CD4-positive, alpha-beta T cell (primary cell): ENCODE results near the gene REV1. TPM values are rescaled to one million over a fixed set of nuclear protein-coding genes. Genes with fewer than 3 reads are reported as not detected.
"Not testable (repeated sequence)": the region's sequence is repeated elsewhere in the genome, so short reads cannot be mapped to it uniquely, and the experiment has no call there.

ENCODE experiments used
- ATAC-seq: fragments of 200-7000 bp; cut with Tn5 transposase; one replicate; pipeline ENCODE4 v1.10.0; 2022; ENCODE audit warnings: mild to moderate bottlenecking; ENCODE audit not compliant: poor library complexity
- CTCF ChIA-PET: fragments of 350-600 bp; sonication (Branson Sonifier 250); formaldehyde crosslinking; loops from one replicate; lab custom pipeline; 2021; ENCODE audit warnings: antibody characterized with exemption, inconsistent platforms; lab: Charles Lee
- POLR2A ChIA-PET: fragments of 350-600 bp; sonication (Branson Sonifier 250); formaldehyde crosslinking; loops from one replicate; lab custom pipeline; 2021; ENCODE audit warnings: antibody characterized with exemption, inconsistent platforms; lab: Charles Lee
- DNase-seq, 14 experiments: peaks; one replicate each; pipeline ENCODE4 v3.0.0-alpha.2; 2013 to 2020; ENCODE audit warnings: mixed read lengths in 2 of 14
- H3K27ac ChIP-seq, 2 donors: one replicate each; pipeline versions ENCODE4 v1.5.1 to v1.7.0; 2013; ENCODE audit warnings: low read length in 2 of 2, low read depth in 1 of 2, mild to moderate bottlenecking in 1 of 2
- H3K27me3 ChIP-seq, 2 experiments: 1 replicate in 1 of 2; 2 replicates in 1 of 2; pipeline versions ENCODE4 v1.6.1 to v1.7.0; 2013; ENCODE audit warnings: low read length in 2 of 2, control low read depth in 1 of 2, mild to moderate bottlenecking in 1 of 2, moderate library complexity in 1 of 2; ENCODE audit not compliant: insufficient read depth in 2 of 2, control insufficient read depth in 1 of 2
- H3K36me3 ChIP-seq: one replicate; pipeline ENCODE4 v1.6.1; 2013; ENCODE audit warnings: low read length, control low read depth; ENCODE audit not compliant: insufficient read depth
- H3K4me1 ChIP-seq: one replicate; pipeline ENCODE4 v1.6.1; 2013; ENCODE audit warnings: low read length, control low read depth; ENCODE audit not compliant: insufficient read depth
- H3K4me3 ChIP-seq: one replicate; pipeline ENCODE4 v1.5.1; 2013; ENCODE audit warnings: mild to moderate bottlenecking, low read length, moderate library complexity
- H3K9me3 ChIP-seq, 2 experiments: 1 replicate in 1 of 2; 2 replicates in 1 of 2; pipeline versions ENCODE4 v1.6.1 to v1.7.0; 2013; ENCODE audit warnings: low read length in 2 of 2, mild to moderate bottlenecking in 2 of 2, control low read depth in 1 of 2, moderate library complexity in 1 of 2; ENCODE audit not compliant: control insufficient read depth in 1 of 2, insufficient read depth in 1 of 2
- H3K27ac Mint-ChIP-seq: one replicate; pipeline ENCODE4 v1.8.0; 2020; ENCODE audit warnings: mixed read lengths
- H3K27me3 Mint-ChIP-seq: one replicate; pipeline ENCODE4 v1.8.0; 2021; ENCODE audit warnings: mixed read lengths
- H3K36me3 Mint-ChIP-seq: one replicate; pipeline ENCODE4 v1.8.0; 2021; ENCODE audit warnings: low read depth, mixed read lengths
- H3K4me1 Mint-ChIP-seq: one replicate; pipeline ENCODE4 v1.8.0; 2021; ENCODE audit warnings: low read depth, mixed read lengths
- H3K4me3 Mint-ChIP-seq: one replicate; pipeline ENCODE4 v1.8.0; 2020; ENCODE audit warnings: mild to moderate bottlenecking, mixed read lengths
- H3K9me3 Mint-ChIP-seq: one replicate; pipeline ENCODE4 v1.8.0; 2020; ENCODE audit warnings: mixed read lengths
- CTCF ChIP-seq: fragments of 200-600 bp; IDR thresholded peaks from one replicate; pipeline ENCODE4 v1.8.0; 2022; ENCODE audit warnings: antibody characterized with exemption, mild to moderate bottlenecking
- intact Hi-C, 2 experiments: fragments of 100-400 bp; cut with DNase I in 1 of 2; cut with micrococcal nuclease in 1 of 2; formaldehyde crosslinking; loops; one replicate each; pipeline versions ENCODE4 v1.15.1 to v1.9.0; 2023 to 2025; cut with DNase I, micrococcal nuclease
- total RNA-seq, 174 experiments: library from RNA in 2 of 174; stranded (reverse) in 2 of 174; gene quantifications; one replicate each; pipeline ENCODE4 v1.2.3 and lab custom pipeline; 2021 to 2026

Gene REV1
- total RNA-seq, 2 experiments from 2014 or later = 39.8 TPM

- H3K4me1 ChIP-seq = no peaks in the 10 kb centered on the region
- intact Hi-C loops = no loop called here
Observed at GRCh38 chr2:99507937-99508818, 18.4 kb upstream of the REV1 start.

GRCh38 chr2:99504844-99505584, 15.2 kb upstream of the REV1 start:
- Histone ChIP-seq H3K4me1 (no peaks in the 10 kb centered on the region), H3K27ac (no peak overlapping the region), H3K9me3 (no peaks in the 10 kb centered on the region), H3K36me3 (no peaks in the 10 kb centered on the region), H3K27me3 (no peaks in the 10 kb centered on the region), H3K4me3 (no peak overlapping the region)
- TF ChIP-seq CTCF = no peak
- H3K36me3 Mint-ChIP-seq = no peaks in the 10 kb centered on the region
- no peak overlapping the region for H3K27ac Mint-ChIP-seq
- CTCF ChIA-PET = no interaction called here
- intact Hi-C loops = no loop called here
- POLR2A ChIA-PET = no interaction called here
- no peak overlapping the region for H3K4me3 Mint-ChIP-seq
- H3K4me1 Mint-ChIP-seq = peaks cover 9% of the 10 kb centered on the region
- H3K27me3 Mint-ChIP-seq = peaks cover 8% of the 10 kb centered on the region
- H3K9me3 Mint-ChIP-seq = no peaks in the 10 kb centered on the region
- no peak for ATAC-seq
- DNase-seq = no peak

More at GRCh38 chr2:99507937-99508818, 18.4 kb upstream of the REV1 start:
- Histone ChIP-seq H3K27me3 (no peaks in the 10 kb centered on the region), H3K9me3 (no peaks in the 10 kb centered on the region), H3K4me3 (no peak overlapping the region), H3K36me3 (no peaks in the 10 kb centered on the region), H3K27ac (no peak overlapping the region)
- Mint-ChIP-seq H3K36me3 (no peaks in the 10 kb centered on the region), H3K9me3 (no peaks in the 10 kb centered on the region), H3K27me3 (no peaks in the 10 kb centered on the region), H3K4me3 (no peak overlapping the region), H3K27ac (no peak overlapping the region), H3K4me1 (peaks cover 9% of the 10 kb centered on the region)
- CTCF ChIA-PET = no interaction called here
- TF ChIP-seq CTCF = no peak
- ATAC-seq = no peak
- DNase-seq = no peak
- POLR2A ChIA-PET = no interaction called here

- H3K4me1 ChIP-seq, H3K36me3 ChIP-seq, H3K4me1 Mint-ChIP-seq, H3K9me3 Mint-ChIP-seq, CTCF ChIA-PET, H3K36me3 Mint-ChIP-seq, DNase-seq, H3K27ac Mint-ChIP-seq, H3K4me3 Mint-ChIP-seq, H3K27me3 ChIP-seq, H3K27ac ChIP-seq, H3K9me3 ChIP-seq, intact Hi-C loops, ATAC-seq, H3K4me3 ChIP-seq: not testable (repeated sequence)
- POLR2A ChIA-PET = interaction anchor here (0.6 kb wide), 1 partner anchor 429 kb away, joined by 3 read pairs; no protein-coding TSS in a partner anchor
- H3K27me3 Mint-ChIP-seq = peaks cover 19% of the 10 kb centered on the region
Observed at GRCh38 chr2:99503662-99504416, 14.0 kb upstream of the REV1 start.
